CD4-positive, alpha-beta T cell treated with Interferon gamma for 1 hour (primary cell): ENCODE measurements around the gene ZNF282.

Source experiments
- DNase-seq: peaks from one replicate; pipeline ENCODE4 v3.0.0-alpha.2; 2020

Gene ZNF282

DNA sequence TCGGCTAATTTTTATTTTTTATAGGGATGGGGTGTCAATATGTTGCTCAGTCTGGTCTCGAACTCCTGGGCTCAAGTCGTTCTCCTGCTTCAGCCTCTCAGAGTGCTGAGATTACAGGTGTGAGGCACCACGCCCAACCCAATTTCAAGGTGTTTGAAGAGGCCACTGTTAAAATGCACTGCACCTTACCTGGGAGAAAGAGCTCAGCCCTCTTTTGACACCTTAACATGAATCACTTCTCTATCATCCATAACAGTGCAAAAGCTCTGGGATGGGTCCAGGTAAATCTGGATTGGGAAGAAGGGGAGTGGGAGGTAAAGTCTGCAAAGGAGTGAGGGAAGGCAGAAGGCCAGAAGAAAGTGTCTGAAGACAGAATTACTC is 557 bp upstream of the ZNF282 start:
- no peak for DNase-seq

- DNase-seq, result no peak
Observed at GRCh38 chr7:149196151-149196704, 882 bp downstream of the ZNF282 start.

- no peak for DNase-seq
Observed at GRCh38 chr7:149196705-149197171, 1.4 kb downstream of the ZNF282 start.

DNA sequence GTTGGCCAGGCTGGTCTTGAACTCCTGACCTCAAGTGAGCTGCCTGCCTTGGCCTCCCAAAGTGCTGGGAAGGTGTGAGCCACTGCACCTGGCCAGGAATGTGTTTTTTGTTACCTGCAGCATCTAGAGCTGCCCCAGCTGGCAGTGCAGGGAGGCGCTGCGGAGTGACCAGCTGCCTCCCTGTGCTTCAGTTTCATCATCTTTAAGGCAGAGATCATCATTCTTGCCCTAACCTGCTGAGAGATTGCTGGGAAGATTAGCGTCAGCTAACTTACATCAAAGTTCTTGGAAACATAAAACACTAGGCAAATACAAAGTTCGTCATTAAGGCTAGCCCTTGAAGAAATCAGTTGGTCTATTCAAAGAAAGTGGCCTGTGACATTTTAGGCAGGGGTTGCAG is 2.3 kb downstream of the ZNF282 start:
- DNase-seq, result no peak

DNA sequence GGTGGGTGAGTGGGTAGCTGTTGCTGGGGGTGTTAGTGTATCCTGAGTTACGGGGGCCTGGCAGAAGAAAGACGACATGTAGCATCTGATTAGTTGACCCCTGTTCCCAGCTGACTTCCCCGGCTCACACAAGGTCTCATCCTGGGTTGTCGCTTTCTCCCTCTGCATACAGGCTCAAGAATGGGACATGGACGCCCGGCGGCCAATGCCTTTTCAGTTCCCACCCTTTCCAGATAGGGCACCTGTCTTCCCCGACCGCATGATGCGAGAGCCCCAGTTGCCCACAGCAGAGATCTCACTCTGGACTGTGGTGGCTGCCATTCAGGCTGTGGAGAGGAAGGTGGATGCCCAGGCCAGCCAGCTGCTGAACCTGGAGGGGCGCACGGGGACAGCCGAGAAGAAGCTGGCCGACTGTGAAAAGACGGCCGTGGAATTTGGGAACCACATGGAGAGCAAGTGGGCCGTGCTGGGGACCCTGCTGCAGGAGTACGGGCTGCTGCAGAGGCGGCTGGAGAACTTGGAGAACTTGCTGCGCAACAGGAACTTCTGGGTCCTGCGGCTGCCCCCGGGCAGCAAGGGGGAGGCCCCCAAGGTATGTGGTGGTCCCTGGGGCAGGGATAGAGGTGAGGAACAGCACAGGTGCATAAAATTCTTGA is 2.9 kb downstream of the ZNF282 start:
- no peak for DNase-seq

DNA sequence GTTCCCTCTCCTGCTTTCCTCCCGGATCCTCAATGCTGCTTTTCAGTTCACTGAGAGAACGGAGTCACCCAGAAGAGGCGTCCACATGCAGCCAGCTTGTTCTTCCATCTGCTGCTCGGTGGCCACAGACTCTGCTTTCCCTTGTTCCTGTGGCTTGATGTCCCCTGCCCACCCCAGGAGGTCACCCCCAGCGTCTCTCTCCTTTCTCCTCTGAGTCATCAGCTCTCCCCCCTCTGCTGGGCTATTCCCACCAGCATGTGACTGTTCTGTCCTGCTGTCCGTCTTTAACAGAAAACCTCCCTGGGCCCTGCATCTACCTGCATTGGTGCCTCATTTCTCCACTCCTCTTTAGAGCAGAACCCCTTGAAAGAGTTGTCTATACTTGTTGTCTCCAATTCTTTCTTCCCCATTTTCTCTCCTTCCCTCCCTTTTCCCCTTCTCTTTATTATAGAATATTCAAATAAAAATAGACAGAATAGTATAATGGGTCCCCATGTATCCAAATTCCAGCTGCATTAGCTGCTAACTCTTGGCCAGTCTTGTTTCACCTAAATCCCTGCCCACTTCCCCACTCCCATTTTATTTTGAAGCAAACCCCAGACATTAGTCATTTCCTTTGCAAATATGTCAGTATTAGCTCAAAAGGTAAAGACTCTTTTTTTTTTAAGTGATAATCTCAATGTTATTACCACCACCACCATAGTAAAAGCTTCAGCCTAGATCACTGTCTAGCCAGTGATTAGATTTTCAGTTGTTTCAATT is 4.1 kb downstream of the ZNF282 start:
- DNase-seq, result no peak

DNA sequence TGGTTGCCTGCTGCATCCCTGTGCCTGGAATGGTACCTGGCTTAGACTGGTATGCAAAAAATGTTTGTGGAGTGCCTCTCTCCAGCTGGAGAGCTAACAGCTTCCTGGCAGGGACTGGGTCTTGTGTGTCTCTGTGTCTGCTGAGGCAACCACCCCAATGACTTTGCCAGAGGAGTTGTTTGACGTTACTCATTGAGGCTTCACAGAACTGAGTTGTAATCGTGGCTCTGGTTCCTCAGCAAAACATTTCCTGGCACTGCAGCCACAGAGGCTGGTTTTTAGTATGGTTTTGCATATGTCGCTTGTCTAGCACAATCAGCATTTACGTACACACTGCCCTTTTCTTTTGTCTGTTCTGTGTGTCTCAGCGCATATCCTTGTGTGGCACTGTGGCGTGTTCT is 7.5 kb downstream of the ZNF282 start:
- no peak for DNase-seq

GRCh38 chr7:149205690-149206381 is 10.5 kb downstream of the ZNF282 start:
- no peak for DNase-seq

DNA sequence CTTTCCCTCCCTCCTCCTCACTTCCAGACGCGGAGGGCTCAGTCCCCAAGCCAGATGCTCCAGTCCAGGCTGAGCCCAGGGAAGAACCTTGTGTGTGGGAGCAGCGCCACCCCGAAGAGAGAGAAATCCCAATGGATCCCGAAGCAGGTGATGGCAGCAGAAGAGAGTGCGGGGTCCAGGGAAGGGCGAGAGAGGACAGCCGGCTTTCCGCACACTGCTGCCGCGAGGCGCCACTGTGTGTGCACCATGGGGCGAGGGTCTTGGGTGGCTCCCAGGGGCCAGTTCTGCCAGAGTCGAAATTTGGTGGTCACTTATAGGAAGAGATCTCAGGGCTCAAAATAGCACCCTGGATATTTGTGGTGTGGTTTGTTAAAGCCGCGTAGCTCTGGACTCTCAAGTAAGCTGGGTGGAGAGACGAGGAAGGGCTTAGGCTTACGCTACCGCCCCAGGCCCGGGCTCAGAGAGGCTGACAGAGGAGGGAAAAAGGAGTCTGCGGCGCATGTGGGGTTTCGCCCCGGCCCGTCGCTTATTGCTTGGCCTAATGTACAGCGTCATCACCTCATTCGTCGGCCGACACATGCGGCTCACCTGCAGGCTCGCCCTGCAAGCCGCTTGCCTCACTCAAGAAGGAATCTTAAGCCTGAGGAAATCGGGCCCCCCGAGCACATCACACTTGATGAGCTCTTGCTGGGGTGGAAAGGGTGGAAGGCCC is 12.1 kb downstream of the ZNF282 start:
- no peak for DNase-seq

GRCh38 chr7:149209518-149210269 is 14.3 kb downstream of the ZNF282 start:
- peak; percentile 19 for DNase-seq

DNA sequence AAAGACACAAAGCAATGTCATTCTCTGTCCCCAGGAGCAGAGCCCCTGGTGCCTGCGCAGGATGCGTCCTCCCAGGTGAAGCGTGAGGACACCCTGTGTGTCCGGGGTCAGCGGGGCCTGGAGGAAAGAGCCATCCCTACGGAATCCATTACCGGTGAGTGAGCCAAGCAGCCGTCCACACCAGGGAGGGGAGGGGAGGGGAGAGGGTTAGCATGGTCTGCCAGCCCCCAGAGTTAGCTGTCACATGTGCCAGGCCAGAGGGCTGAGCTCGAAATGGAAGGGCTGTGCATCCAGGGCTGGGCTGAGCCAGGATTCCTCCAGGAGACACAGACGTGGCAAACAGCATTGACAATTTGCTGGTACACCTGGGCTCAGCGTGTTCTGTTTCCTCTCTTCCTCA is 15.2 kb downstream of the ZNF282 start:
- DNase-seq, result no peak

DNA sequence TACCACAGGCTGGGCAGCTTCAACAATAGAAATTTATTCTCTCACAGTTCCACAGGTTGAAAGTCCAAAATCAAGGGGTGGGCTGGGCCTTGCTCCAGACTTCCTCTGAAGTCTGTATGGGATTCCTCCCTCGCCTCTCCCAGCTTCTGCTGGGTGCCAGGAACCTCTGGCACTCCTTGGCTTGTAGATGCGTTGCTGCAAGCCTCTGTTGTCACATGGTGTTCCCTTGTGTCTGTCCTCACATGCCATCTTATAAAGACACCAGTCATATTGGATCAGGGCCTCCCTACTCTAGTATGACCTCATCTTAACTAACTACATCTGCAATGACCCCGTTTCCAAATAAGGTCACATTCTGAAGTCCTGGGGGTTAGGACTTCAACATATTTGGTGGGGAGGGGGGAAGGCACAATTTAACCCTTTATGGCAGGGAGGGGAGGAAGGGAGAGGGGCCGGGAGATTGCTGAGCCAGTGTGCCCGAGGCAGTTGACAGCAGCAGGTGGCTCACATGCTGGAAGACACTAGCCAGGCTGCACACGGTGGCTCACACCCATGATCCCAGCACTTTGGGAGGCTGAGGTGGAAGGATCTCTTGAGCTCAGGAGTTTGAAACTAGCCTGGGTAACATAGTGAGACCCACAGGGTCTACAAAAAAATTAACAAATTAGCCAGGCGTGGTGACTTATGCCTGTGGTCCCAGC is 18.8 kb downstream of the ZNF282 start:
- no peak for DNase-seq

- no peak for DNase-seq
Observed at GRCh38 chr7:149216402-149216801, 21.1 kb downstream of the ZNF282 start.

GRCh38 chr7:149217570-149217969 is 22.2 kb downstream of the ZNF282 start:
- no peak for DNase-seq

DNA sequence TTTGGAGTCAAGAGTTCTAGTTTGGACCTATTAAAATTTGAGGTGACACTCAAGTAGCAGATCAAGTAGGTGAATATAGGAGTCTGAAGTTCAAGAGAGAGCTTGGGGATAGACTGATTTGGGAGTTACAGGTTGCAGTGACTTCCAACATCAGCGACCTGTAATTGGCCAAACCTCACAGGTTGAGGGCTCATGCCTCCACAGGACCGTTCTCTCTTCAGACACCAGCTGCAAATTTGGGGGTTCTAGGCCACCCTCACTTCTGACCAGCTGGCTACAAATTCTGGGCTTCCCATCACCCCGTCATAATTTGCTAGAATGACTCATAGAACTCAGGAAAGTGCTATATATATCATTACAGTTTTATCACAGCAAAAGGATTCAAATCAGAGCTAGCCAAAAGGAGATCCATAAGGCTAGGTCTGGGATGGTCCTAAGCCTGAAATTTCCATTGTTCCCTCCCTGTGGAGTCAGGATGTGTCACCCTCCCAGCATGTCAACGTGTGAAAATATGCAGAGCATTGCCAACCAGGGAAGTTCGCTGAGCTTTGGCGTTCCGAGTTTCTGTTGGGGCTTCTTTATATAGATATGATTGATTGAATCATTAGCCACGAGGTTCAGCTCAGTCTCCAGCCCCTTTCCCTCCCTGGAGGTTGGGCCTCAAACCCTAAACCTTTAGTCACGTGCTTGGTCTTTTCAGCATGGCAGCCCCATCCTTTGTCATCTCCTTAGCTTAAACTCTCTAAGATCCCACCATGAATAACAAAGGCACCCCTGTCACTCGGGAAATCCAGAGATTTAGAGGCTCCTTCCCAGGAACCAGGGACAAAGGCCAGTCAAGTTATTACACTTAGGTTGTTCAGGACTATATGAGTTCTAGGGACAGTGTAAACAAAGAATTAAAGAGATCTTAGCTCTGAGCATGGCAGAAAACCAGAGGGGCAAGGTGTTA is 23.4 kb downstream of the ZNF282 start:
- no peak for DNase-seq

DNA sequence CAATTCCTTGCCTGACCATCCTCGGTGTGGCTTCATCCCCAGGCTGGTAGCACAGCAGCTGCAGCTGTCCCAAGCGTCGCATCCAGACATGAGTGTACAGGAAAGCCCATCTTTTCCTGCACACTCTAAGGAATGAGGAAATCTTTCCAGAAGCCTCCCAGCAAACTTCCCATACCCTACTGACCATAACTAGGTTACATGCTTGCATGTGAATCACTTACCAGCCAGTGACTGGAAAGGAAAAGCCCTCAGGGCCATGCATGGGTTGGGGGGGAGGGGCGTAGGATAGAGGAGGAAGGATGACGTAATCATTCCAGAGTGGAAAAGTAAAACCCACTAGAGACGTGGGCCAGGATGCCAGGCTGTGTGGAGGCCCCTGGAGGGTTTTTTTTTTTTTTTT is 25.2 kb downstream of the ZNF282 start:
- no peak for DNase-seq

DNA sequence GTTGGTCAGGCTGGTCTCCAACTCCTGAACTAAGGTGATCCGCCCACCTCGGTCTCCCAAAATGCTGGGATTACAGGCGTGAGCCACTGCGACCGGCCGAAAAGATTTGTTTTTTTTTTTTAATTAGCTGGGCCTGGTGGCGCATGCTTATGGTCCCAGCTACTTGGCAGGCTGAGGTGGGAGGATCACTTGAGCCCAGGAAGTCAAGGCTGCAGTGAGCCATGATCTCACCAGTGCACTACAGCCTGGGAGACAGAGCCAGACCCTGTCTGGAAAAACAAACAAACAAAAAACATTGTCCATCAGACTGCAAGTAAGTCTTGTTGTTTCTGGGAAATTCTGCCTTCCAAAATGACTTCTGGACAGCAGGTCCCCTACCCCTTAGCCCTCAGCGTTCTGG is 27.8 kb downstream of the ZNF282 start:
- DNase-seq, result no peak

GRCh38 chr7:149223761-149224160 is 28.4 kb downstream of the ZNF282 start:
- DNase-seq, result no peak

- no peak for DNase-seq
Observed at GRCh38 chr7:149224352-149224751, 29.0 kb downstream of the ZNF282 start.

- no peak for DNase-seq
Observed at GRCh38 chr7:149225106-149225505, 29.8 kb downstream of the ZNF282 start.
